HCT116 (cell line): Measurements from ENCODE around the gene TMEM60.

ENCODE experiments used
- EZH2phosphoT487 ChIP-seq: fragments of 200-600 bp; IDR thresholded peaks from 2 replicates; pipeline ENCODE4 v1.6.1; 2018; ENCODE audit warnings: antibody characterized with exemption, borderline replicate concordance
- JUND ChIP-seq: IDR thresholded peaks from 2 replicates; pipeline ENCODE4 v1.6.1; 2012
- POLR2A ChIP-seq: IDR thresholded peaks from 2 replicates; pipeline ENCODE4 v1.7.0; 2011; ENCODE audit warnings: borderline replicate concordance; ENCODE audit not compliant: insufficient read depth, insufficient read length; ENCODE audit errors: extremely low read depth
- RAD21 ChIP-seq: IDR thresholded peaks from 2 replicates; pipeline ENCODE4 v1.6.1; 2012; ENCODE audit warnings: low read depth, mild to moderate bottlenecking
- SRF ChIP-seq: IDR thresholded peaks from 2 replicates; pipeline ENCODE4 v1.6.1; 2012; ENCODE audit warnings: low read depth
- TF ChIP-seq, protein P1 (sequence below), 3 experiments: fragments of 200-600 bp in 1 of 3; sonication (generic) in 1 of 3; IDR thresholded peaks in 2 of 3; conservative IDR thresholded peaks in 1 of 3; 2 replicates each; pipeline ENCODE4 v1.5.1; 2012 to 2017; ENCODE audit warnings: low read depth in 2 of 3, low read length in 2 of 3, antibody characterized with exemption in 1 of 3, borderline replicate concordance in 1 of 3, control low read depth in 1 of 3, mild to moderate bottlenecking in 1 of 3, mixed read lengths in 1 of 3, mixed run types in 1 of 3, moderate library complexity in 1 of 3; ENCODE audit not compliant: insufficient read depth in 1 of 3
- TF ChIP-seq, protein P2 (sequence below): IDR thresholded peaks from 2 replicates; pipeline ENCODE4 v1.6.1; 2012
- TF ChIP-seq, protein P3 (sequence below): IDR thresholded peaks from 2 replicates; pipeline ENCODE4 v1.6.1; 2012

DNA sequence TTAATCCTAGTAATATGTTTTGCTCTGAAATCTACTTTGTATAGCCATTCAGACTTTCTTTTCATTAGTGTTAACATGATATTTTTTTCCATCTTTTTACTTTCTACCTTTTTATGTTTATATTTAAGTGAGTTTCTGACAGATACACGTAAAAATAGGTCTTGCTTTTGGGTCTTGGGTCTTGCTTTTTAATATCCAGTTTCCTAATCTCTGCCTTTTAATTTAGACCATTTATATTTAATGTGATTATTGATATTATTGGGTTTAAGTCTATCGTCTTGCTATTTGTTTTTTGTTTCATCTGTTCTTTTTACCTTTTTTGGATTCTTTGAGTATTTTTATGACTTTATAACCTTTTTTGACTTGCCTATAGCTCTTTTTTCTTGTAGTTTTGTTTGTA, 8.2 kb upstream of the TMEM60 start:
- TF ChIP-seq JUND (no peak), POLR2A (no peak), RAD21 (no peak), EZH2phosphoT487 (no peak), SRF (no peak)
- TF ChIP-seq, protein P1, sequence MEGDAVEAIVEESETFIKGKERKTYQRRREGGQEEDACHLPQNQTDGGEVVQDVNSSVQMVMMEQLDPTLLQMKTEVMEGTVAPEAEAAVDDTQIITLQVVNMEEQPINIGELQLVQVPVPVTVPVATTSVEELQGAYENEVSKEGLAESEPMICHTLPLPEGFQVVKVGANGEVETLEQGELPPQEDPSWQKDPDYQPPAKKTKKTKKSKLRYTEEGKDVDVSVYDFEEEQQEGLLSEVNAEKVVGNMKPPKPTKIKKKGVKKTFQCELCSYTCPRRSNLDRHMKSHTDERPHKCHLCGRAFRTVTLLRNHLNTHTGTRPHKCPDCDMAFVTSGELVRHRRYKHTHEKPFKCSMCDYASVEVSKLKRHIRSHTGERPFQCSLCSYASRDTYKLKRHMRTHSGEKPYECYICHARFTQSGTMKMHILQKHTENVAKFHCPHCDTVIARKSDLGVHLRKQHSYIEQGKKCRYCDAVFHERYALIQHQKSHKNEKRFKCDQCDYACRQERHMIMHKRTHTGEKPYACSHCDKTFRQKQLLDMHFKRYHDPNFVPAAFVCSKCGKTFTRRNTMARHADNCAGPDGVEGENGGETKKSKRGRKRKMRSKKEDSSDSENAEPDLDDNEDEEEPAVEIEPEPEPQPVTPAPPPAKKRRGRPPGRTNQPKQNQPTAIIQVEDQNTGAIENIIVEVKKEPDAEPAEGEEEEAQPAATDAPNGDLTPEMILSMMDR (IDR thresholded peaks at IDR 0.05 in 2 of 3, conservative IDR thresholded peaks at IDR 0.05 in 1 of 3; ENCODE audit: borderline replicate concordance in 1 of 3, insufficient read depth in 1 of 3, low read depth in 2 of 3, low read length in 2 of 3) = no peak
- TF ChIP-seq, protein P2, sequence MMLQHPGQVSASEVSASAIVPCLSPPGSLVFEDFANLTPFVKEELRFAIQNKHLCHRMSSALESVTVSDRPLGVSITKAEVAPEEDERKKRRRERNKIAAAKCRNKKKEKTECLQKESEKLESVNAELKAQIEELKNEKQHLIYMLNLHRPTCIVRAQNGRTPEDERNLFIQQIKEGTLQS = no peak
- TF ChIP-seq, protein P3, sequence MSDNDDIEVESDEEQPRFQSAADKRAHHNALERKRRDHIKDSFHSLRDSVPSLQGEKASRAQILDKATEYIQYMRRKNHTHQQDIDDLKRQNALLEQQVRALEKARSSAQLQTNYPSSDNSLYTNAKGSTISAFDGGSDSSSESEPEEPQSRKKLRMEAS = no peak
